ENCODE measurements around the gene RANBP17.

Gene RANBP17

GRCh38 chr5:171123417-171123816, 261.6 kb downstream of the RANBP17 start:
- no peak overlapping the region for H3K27ac ChIP-seq (ENCODE audit: low read length)
- H3K9me3 ChIP-seq (replicated peaks; ENCODE audit: insufficient read depth, low read length) = no peaks in the 10 kb centered on the region
- DNase-seq = no peak

GRCh38 chr5:171127314-171127713, 265.5 kb downstream of the RANBP17 start:
- TF ChIP-seq EZH2 (optimal IDR thresholded peaks at IDR 0.05; ENCODE audit: low read depth, low read length) (no peak), CTCF (IDR thresholded peaks at IDR 0.05; ENCODE audit: low read length) (no peak), EZH2phosphoT487 (IDR thresholded peaks at IDR 0.05; ENCODE audit: low read length) (no peak)
- Histone ChIP-seq H3K4me3 (ENCODE audit: low read length) (no peak overlapping the region), H3K27me3 (replicated peaks; ENCODE audit: insufficient read depth, low read length) (no peaks in the 10 kb centered on the region), H3K9ac (ENCODE audit: low read length) (no peak overlapping the region), H3K36me3 (replicated peaks; ENCODE audit: insufficient read depth, low read length) (no peaks in the 10 kb centered on the region), H3K79me2 (ENCODE audit: low read length) (no peaks in the 10 kb centered on the region), H3K4me2 (ENCODE audit: low read depth, low read length) (no peak overlapping the region), H2AFZ (ENCODE audit: low read length) (no peak overlapping the region), H3K27ac (ENCODE audit: low read length) (no peak overlapping the region), H3K4me1 (ENCODE audit: low read length) (no peaks in the 10 kb centered on the region), H3K9me2 (replicated peaks; ENCODE audit: insufficient read depth, low read length) (no peaks in the 10 kb centered on the region), H3F3A (ENCODE audit: insufficient read depth, low read length) (no peaks in the 10 kb centered on the region), H3K9me3 (replicated peaks; ENCODE audit: insufficient read depth, low read length) (no peaks in the 10 kb centered on the region), H4K20me1 (ENCODE audit: insufficient read depth, low read length) (no peaks in the 10 kb centered on the region)
- no peak for DNase-seq

More at GRCh38 chr5:171123417-171123816, 261.6 kb downstream of the RANBP17 start:
- no peaks in the 10 kb centered on the region for H3K9me2 ChIP-seq (replicated peaks; ENCODE audit: insufficient read depth, low read length)
- H3K9ac ChIP-seq (ENCODE audit: low read length) = no peak overlapping the region
- H3K27me3 ChIP-seq (replicated peaks; ENCODE audit: insufficient read depth, low read length) = no peaks in the 10 kb centered on the region
- TF ChIP-seq CTCF (IDR thresholded peaks at IDR 0.05; ENCODE audit: low read length) (no peak), EZH2phosphoT487 (IDR thresholded peaks at IDR 0.05; ENCODE audit: low read length) (no peak), EZH2 (optimal IDR thresholded peaks at IDR 0.05; ENCODE audit: low read depth, low read length) (no peak)
- no peak overlapping the region for H3K4me3 ChIP-seq (ENCODE audit: low read length)
- no peaks in the 10 kb centered on the region for H3K4me1 ChIP-seq (ENCODE audit: low read length)
- no peaks in the 10 kb centered on the region for H4K20me1 ChIP-seq (ENCODE audit: insufficient read depth, low read length)
- H3K4me2 ChIP-seq (ENCODE audit: low read depth, low read length) = no peak overlapping the region
- no peaks in the 10 kb centered on the region for H3K36me3 ChIP-seq (replicated peaks; ENCODE audit: insufficient read depth, low read length)
- H3K79me2 ChIP-seq (ENCODE audit: low read length) = no peaks in the 10 kb centered on the region
- H3F3A ChIP-seq (ENCODE audit: insufficient read depth, low read length) = no peaks in the 10 kb centered on the region
- H2AFZ ChIP-seq (ENCODE audit: low read length) = no peak overlapping the region

GRCh38 chr5:171128136-171128535, 266.3 kb downstream of the RANBP17 start:
- H3K27me3 ChIP-seq (replicated peaks; ENCODE audit: insufficient read depth, low read length) = no peaks in the 10 kb centered on the region
- H4K20me1 ChIP-seq (ENCODE audit: insufficient read depth, low read length) = no peaks in the 10 kb centered on the region
- TF ChIP-seq EZH2 (optimal IDR thresholded peaks at IDR 0.05; ENCODE audit: low read depth, low read length) (no peak), EZH2phosphoT487 (IDR thresholded peaks at IDR 0.05; ENCODE audit: low read length) (no peak)
- no peak for DNase-seq
- no peak overlapping the region for H3K4me3 ChIP-seq (ENCODE audit: low read length)
- H3K9me2 ChIP-seq (replicated peaks; ENCODE audit: insufficient read depth, low read length) = no peaks in the 10 kb centered on the region
- no peaks in the 10 kb centered on the region for H3F3A ChIP-seq (ENCODE audit: insufficient read depth, low read length)
- H3K4me2 ChIP-seq (ENCODE audit: low read depth, low read length) = no peak overlapping the region
- H2AFZ ChIP-seq (ENCODE audit: low read length) = no peak overlapping the region
- no peaks in the 10 kb centered on the region for H3K36me3 ChIP-seq (replicated peaks; ENCODE audit: insufficient read depth, low read length)
- H3K4me1 ChIP-seq (ENCODE audit: low read length) = no peaks in the 10 kb centered on the region
- no peak overlapping the region for H3K9ac ChIP-seq (ENCODE audit: low read length)
- no peaks in the 10 kb centered on the region for H3K9me3 ChIP-seq (replicated peaks; ENCODE audit: insufficient read depth, low read length)
- no peaks in the 10 kb centered on the region for H3K79me2 ChIP-seq (ENCODE audit: low read length)
- H3K27ac ChIP-seq (ENCODE audit: low read length) = no peak overlapping the region

- H2AFZ ChIP-seq (ENCODE audit: low read length) = no peak overlapping the region
- no peaks in the 10 kb centered on the region for H3F3A ChIP-seq (ENCODE audit: insufficient read depth, low read length)
- H3K79me2 ChIP-seq (ENCODE audit: low read length) = no peaks in the 10 kb centered on the region
- no peak overlapping the region for H3K4me3 ChIP-seq (ENCODE audit: low read length)
- no peaks in the 10 kb centered on the region for H4K20me1 ChIP-seq (ENCODE audit: insufficient read depth, low read length)
- no peak overlapping the region for H3K27ac ChIP-seq (ENCODE audit: low read length)
- H3K9ac ChIP-seq (ENCODE audit: low read length) = no peak overlapping the region
- H3K9me3 ChIP-seq (replicated peaks; ENCODE audit: insufficient read depth, low read length) = no peaks in the 10 kb centered on the region
- no peaks in the 10 kb centered on the region for H3K9me2 ChIP-seq (replicated peaks; ENCODE audit: insufficient read depth, low read length)
- H3K27me3 ChIP-seq (replicated peaks; ENCODE audit: insufficient read depth, low read length) = no peaks in the 10 kb centered on the region
- TF ChIP-seq EZH2phosphoT487 (IDR thresholded peaks at IDR 0.05; ENCODE audit: low read length) (no peak), EZH2 (optimal IDR thresholded peaks at IDR 0.05; ENCODE audit: low read depth, low read length) (no peak), CTCF (IDR thresholded peaks at IDR 0.05; ENCODE audit: low read length) (no peak)
- no peaks in the 10 kb centered on the region for H3K4me1 ChIP-seq (ENCODE audit: low read length)
- DNase-seq = no peak
- H3K36me3 ChIP-seq (replicated peaks; ENCODE audit: insufficient read depth, low read length) = no peaks in the 10 kb centered on the region
- no peak overlapping the region for H3K4me2 ChIP-seq (ENCODE audit: low read depth, low read length)
Measured at GRCh38 chr5:171129308-171129707, 267.5 kb downstream of the RANBP17 start.

Data from MM.1S (cell line).